RPMI8226 (cell line): Measurements from ENCODE around the gene PM20D2.
"Not testable (repeated sequence)": the region's sequence is repeated elsewhere in the genome, so short reads cannot be mapped to it uniquely, and the experiment has no call there.

ENCODE experiments used
- DNase-seq: peaks from one replicate; pipeline ENCODE4 v3.0.0-alpha.2; 2015

PM20D2 gene, protein sequence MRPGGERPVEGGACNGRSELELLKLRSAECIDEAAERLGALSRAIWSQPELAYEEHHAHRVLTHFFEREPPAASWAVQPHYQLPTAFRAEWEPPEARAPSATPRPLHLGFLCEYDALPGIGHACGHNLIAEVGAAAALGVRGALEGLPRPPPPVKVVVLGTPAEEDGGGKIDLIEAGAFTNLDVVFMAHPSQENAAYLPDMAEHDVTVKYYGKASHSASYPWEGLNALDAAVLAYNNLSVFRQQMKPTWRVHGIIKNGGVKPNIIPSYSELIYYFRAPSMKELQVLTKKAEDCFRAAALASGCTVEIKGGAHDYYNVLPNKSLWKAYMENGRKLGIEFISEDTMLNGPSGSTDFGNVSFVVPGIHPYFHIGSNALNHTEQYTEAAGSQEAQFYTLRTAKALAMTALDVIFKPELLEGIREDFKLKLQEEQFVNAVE

GRCh38 chr6:89145956-89146717 lies at the start of gene PM20D2:
TSS of gene PM20D2 (plus strand) at chr6:89146055. CDS start at chr6:89146145, 90 bp downstream.
- peak; percentile 84 for DNase-seq

GRCh38 chr6:89098461-89098860 lies 47.4 kb upstream of the PM20D2 start:
- DNase-seq, result no peak

DNA sequence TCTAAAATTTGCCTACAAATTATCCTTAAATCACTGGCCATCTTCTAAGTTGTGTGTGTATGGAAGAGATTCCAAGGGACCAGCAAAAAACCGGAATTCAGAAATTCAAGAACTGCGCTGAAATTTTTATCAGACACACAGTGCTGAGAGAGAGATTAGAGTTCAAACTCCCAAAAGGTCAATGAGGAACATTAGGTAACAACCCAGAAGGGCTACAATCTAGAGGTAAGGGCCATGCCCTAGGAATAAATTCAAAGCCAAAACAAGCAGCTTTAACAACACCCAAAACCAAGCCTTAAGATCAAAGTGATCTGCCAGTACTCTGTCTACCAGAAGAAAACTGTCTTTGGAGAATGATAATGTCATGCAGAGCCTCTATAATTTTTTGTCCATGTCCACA lies 45.7 kb upstream of the PM20D2 start:
- no peak for DNase-seq

- no peak for DNase-seq
These were observed 35.6 kb upstream of the PM20D2 start for GRCh38 chr6:89110284-89110683.

GRCh38 chr6:89111933-89112332 lies 33.9 kb upstream of the PM20D2 start:
- no peak for DNase-seq

- no peak for DNase-seq
These were observed 29.2 kb upstream of the PM20D2 start for GRCh38 chr6:89116702-89117101.

DNA sequence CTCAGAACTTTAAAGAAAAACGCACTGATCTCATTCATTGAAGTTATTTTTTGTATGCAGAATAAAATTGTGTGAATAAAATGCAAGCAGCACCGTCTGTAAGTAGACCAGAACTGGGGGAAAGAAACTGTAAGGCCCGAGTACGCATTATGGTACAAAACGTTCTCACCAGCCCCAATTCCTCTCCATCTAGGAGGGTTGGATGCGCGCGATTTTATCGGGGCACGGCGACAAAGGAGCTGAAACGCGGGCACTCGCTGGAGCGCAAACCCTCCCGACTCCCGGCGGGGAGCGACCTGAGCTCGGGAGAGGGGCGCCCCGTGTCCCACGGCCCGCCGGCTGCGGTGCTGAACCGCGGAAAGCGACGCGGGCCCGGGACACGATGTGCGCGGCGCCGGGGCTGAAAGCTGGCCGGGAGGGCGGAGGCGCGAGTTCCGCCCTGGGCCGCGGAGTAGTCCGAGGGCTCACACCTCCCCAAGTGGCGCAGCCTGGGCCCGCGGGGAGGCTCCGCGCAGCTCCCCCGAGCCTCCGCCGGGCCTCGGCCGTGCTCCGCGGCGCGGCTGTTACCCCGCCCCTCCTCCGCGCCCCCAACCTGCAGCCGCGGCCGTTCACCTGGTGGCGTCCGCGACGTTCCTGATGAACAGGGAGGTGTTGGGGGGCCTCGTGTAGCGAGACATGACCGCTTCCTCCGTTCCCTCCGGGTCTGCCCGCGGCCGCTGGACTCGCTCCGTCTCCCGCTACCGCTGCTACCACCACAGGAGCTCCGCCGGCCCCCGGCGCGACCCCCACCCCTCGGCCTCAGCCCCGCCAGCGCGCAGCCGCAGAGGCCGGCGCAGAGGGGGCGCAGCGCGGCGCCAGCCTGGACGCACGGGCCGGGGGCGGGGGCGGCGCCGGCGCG lies 28.4 kb upstream of the PM20D2 start, which contains the start of gene SRSF12:
SRSF12 (minus strand) TSS at position 861 of the 898 bp plus-strand sequence; CDS start at position 677, 184 bp downstream.
- DNase-seq, result peak; percentile 45

DNA sequence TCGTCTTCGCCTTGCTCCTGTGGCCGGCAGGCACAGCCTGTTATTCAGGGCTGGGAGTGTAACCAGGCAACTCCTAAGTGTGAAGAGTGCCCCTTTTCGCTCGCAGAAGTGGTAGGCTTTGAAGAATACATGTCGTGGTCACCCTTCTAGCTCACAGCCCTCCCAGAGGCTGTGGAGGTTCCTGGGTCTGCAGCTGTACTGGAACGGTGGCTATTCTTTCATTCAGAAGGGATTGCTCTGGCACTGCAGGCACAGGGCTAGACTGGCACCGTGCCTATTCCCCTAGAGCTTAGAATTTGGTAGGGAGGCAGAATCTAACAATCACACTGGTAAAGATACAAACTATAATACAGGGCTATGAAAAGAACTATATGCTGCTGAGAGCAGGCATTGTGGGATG lies 26.9 kb upstream of the PM20D2 start:
- DNase-seq, result no peak

DNA sequence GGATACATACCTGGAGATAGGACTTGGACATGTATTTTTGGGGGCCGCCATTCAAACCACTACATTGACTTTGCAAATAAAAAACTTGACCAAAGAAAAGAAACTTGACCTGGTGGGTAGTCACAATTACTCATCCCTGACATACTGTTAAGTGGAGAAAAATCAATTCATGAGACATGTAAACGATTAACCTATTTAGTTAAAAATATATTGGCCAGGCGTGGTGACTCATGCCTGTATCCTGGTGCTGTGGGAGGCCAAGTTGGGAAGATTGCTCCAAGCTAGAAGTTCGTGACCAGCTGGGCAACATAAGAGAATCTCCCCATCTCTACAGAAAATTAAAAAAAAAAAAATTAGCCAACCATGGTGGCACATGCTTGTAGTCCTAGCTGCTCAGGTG lies 25.5 kb upstream of the PM20D2 start:
- no peak for DNase-seq

- DNase-seq, result no peak
These were observed 23.9 kb upstream of the PM20D2 start for GRCh38 chr6:89121934-89122333.

DNA sequence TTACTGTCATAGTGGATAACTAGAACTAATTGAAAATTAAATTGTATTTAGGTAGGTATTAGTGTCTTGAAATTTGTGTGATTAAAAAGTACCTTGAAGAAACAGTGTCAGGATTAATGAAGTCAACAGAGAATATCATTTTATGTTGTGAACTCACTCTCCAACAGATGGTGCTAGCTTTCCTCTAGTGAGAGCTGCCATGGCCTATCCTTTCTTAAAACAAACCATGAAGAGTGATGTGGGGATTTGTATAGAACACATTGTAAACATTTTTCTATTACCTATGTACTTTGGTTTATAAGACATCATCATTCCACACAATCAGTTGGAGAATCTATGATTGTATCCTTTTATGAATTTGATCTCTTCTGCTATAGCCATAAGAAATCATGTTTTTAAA lies 23.2 kb upstream of the PM20D2 start:
- DNase-seq, result peak; percentile 50

GRCh38 chr6:89128256-89128671 lies 17.6 kb upstream of the PM20D2 start:
- not testable (repeated sequence) for DNase-seq

DNA sequence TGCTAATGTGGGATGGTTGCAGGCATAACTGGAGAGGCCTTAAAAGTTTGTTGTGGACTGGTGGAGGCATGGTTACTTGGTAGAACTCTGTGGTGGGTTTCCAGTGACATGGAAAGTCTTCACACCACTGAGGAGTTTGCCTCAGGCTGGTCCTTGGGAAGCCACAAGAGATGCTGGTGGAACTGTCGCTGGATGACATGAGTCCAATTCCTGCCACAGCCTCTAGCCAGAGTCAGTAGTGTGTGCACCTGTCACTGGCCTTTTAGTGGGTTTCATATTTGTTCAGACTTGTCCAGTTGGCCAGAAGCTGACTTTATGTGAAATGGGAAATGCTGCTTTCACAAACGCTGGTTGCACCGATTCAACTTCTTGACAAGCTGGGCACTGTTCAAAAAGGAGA lies 14.3 kb upstream of the PM20D2 start:
- no peak for DNase-seq

DNA sequence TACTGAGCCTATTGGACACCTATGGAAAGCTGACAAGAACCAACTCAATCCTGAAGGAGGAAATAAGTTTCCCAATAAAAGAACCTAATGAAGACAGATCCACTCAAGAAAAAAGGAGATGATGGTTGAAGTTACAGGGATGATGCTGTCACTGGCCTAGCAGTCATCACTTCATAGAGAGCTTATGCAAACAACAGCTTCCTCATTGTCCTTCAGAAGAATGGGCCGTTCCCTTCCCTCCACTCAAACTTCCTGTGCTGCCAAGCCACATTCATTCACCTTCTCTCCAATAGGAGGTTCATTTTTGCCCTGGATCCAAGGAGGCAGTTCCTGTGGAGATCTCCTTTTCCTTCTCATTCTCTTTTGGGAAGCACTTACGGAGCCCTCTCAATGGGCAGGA lies 13.8 kb upstream of the PM20D2 start:
- no peak for DNase-seq

GRCh38 chr6:89133981-89134380 lies 11.9 kb upstream of the PM20D2 start:
- no peak for DNase-seq

- DNase-seq, result no peak
These were observed 11.1 kb upstream of the PM20D2 start for GRCh38 chr6:89134723-89135122.

DNA sequence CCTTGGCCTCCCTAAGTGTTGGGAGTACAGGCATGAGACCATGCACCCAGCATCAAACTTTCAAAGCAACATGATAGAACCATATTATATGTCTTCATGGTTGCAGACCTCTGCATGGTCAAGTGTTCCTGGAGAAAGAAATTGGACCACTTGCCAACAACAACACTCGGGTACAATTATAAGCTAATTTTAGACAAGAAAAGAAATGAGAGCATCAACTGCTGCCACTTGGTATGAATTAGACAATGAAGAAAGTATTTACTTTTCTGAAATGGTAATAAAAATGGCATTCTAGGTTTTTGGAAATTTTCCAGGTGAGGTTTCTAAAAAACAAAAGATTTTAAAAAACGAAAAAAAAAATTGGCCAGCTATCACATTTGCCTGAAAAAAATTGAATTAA lies 7.7 kb upstream of the PM20D2 start:
- DNase-seq, result no peak

- DNase-seq, result no peak
These were observed 6.1 kb upstream of the PM20D2 start for GRCh38 chr6:89139509-89140346.

- DNase-seq, result no peak
These were observed 5.3 kb upstream of the PM20D2 start for GRCh38 chr6:89140347-89141156.

DNA sequence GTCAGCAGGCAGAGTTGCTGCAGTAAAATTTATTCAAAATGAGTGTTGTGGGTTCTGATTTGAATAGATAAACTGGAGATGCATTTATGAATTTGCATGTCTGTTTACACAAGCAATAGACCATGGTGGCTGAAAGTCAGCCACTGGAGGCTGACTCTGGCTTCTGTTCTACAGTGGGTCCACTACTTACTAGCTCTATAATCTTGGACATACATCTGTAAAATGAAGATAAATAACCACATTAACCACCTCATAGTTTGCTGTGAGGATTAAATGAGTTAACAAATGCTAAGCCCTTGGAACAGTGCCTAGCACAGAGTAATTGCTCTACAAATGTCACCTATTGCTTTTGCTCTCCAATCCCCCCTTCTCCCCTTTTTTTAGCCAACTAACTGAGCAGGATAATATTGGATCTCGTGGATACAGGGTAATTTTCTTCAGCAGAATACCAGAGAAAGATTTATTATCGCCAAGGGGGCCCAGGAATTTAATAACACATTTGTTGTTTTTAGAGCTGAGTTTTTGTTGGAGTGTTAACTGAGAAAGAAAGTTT lies 1.4 kb upstream of the PM20D2 start:
- DNase-seq, result no peak
